ENCODE data around the gene KNCN. TPM values are rescaled to one million over a fixed set of nuclear protein-coding genes. Genes with fewer than 3 reads are reported as not detected.

KNCN gene
- total RNA-seq, 1 experiment from 2014 or later: not detected

- TF ChIP-seq MLX (CRISPR knock-in tag; IDR thresholded peaks at IDR 0.05): no peak
These were observed 20.3 kb upstream of the KNCN start (continued) for GRCh38 chr1:46571691-46572225.

- POLR2A ChIA-PET: interaction anchor here (1.2 kb wide), 1 partner anchor 11 kb away, joined by 3 read pairs; no protein-coding TSS in a partner anchor
- Mint-ChIP-seq H3K9me3 (no peaks in the 10 kb centered on the region), H3K4me3 (no peak overlapping the region), H3K36me3 (peaks cover 3% of the 10 kb centered on the region; the same call in 1 of the 2 replicates), H3K27ac (no peak overlapping the region), H3K4me1 (peaks cover 12% of the 10 kb centered on the region), H3K27me3 (ENCODE audit: low read depth) (no peaks in the 10 kb centered on the region)
- CTCF ChIA-PET: interaction anchor here (1.0 to 2.0 kb wide), 6 partner anchors 20 to 123 kb away, joined by 3 to 8 read pairs (median 4); partner anchors contain the start of gene MKNK1
- ATAC-seq (no peak), DNase-seq (ENCODE audit: low spot score) (no peak)
- TF ChIP-seq IRF2 (CRISPR knock-in tag; IDR thresholded peaks at IDR 0.05; ENCODE audit: borderline replicate concordance, low read depth) (no peak), CREM (CRISPR knock-in tag; IDR thresholded peaks at IDR 0.05) (no peak), NR2C2 (CRISPR knock-in tag; IDR thresholded peaks at IDR 0.05) (no peak), TEAD4 (CRISPR knock-in tag; IDR thresholded peaks at IDR 0.05) (no peak), TCF7 (CRISPR knock-in tag; IDR thresholded peaks at IDR 0.05; ENCODE audit: low read depth) (no peak), TEAD1 (CRISPR knock-in tag; IDR thresholded peaks at IDR 0.05) (no peak), MXD4 (CRISPR knock-in tag; IDR thresholded peaks at IDR 0.05; ENCODE audit: borderline replicate concordance) (no peak), JUN (CRISPR knock-in tag; IDR thresholded peaks at IDR 0.05) (no peak)
These were observed 18.7 kb upstream of the KNCN start for GRCh38 chr1:46569884-46570725.

GRCh38 chr1:46569116-46569515, 17.7 kb upstream of the KNCN start:
- no peak for ATAC-seq
- H3K36me3 Mint-ChIP-seq: peaks cover 6% of the 10 kb centered on the region
- TF ChIP-seq ZNF317 (CRISPR knock-in tag; IDR thresholded peaks at IDR 0.05; ENCODE audit: borderline replicate concordance, low read depth) (no peak), AFF4 (CRISPR knock-in tag; IDR thresholded peaks at IDR 0.05; ENCODE audit: borderline replicate concordance) (no peak), ZNF396 (CRISPR knock-in tag; IDR thresholded peaks at IDR 0.05; ENCODE audit: borderline replicate concordance) (no peak), MYBL2 (CRISPR knock-in tag; IDR thresholded peaks at IDR 0.05) (no peak), ZMAT4 (CRISPR knock-in tag; IDR thresholded peaks at IDR 0.05) (no peak), JUN (CRISPR knock-in tag; IDR thresholded peaks at IDR 0.05) (no peak), ARID4B (CRISPR knock-in tag; IDR thresholded peaks at IDR 0.05; ENCODE audit: borderline replicate concordance) (no peak), SOX15 (CRISPR knock-in tag; IDR thresholded peaks at IDR 0.05) (no peak), MLX (CRISPR knock-in tag; IDR thresholded peaks at IDR 0.05) (no peak), ZNF425 (CRISPR knock-in tag; conservative IDR thresholded peaks at IDR 0.05) (no peak), TEAD4 (CRISPR knock-in tag; IDR thresholded peaks at IDR 0.05) (no peak)

More at GRCh38 chr1:46569116-46569515, 17.7 kb upstream of the KNCN start:
- DNase-seq (ENCODE audit: low spot score): no peak
- POLR2A ChIA-PET: interaction anchor here (1.2 kb wide), 1 partner anchor 10 kb away, joined by 3 read pairs; no protein-coding TSS in a partner anchor
- H3K4me1 Mint-ChIP-seq: peaks cover 11% of the 10 kb centered on the region; the same call in 1 of the 2 replicates
- no peaks in the 10 kb centered on the region for H3K27me3 Mint-ChIP-seq (ENCODE audit: low read depth)
- no peaks in the 10 kb centered on the region for H3K9me3 Mint-ChIP-seq
- H3K27ac Mint-ChIP-seq: no peak overlapping the region; the same call in 1 of the 2 replicates
- H3K4me3 Mint-ChIP-seq: no peak overlapping the region
- CTCF ChIA-PET: interaction anchor here (1.2 to 2.0 kb wide), 6 partner anchors 19 to 122 kb away, joined by 3 to 8 read pairs (median 4); partner anchors contain the start of gene MKNK1

Measured in WTC11 (cell line).